Fibroblast of lung (primary cell): ENCODE results near the gene PTGES3.
"Not testable (repeated sequence)": the region's sequence is repeated elsewhere in the genome, so short reads cannot be mapped to it uniquely, and the experiment has no call there.

ENCODE experiments used
- CTCF ChIP-seq, 2 donors: IDR thresholded peaks in 1 of 2; conservative IDR thresholded peaks in 1 of 2; 1 replicate in 1 of 2; 2 replicates in 1 of 2; pipeline ENCODE4 v1.5.1; 2011 to 2012; ENCODE audit warnings: low read length in 2 of 2, control low read depth in 1 of 2, inconsistent platforms in 1 of 2, low read depth in 1 of 2, mild to moderate bottlenecking in 1 of 2
- EZH2 ChIP-seq: IDR thresholded peaks from 2 replicates; pipeline ENCODE4 v1.5.1; 2012; ENCODE audit warnings: low read length, control low read depth, mild to moderate bottlenecking; ENCODE audit errors: missing control alignments

GRCh38 chr12:56648023-56648422 is 40.1 kb downstream of the PTGES3 start:
- not testable (repeated sequence) for TF ChIP-seq CTCF (conservative IDR thresholded peaks at IDR 0.05 in 1 of 2, IDR thresholded peaks at IDR 0.05 in 1 of 2; ENCODE audit: low read depth in 1 of 2, low read length in 2 of 2); EZH2
